ENCODE measurements around the gene NDC1. TPM values are rescaled to one million over a fixed set of nuclear protein-coding genes. Genes with fewer than 3 reads are reported as not detected.
"Not testable (repeated sequence)": the region's sequence is repeated elsewhere in the genome, so short reads cannot be mapped to it uniquely, and the experiment has no call there.

Gene NDC1
- polyA plus RNA-seq, 1 of the 3 experiments (the other 2 are of a cell fraction), result 11.5 TPM

GRCh38 chr1:53819387-53819786, 18.7 kb downstream of the NDC1 start:
- peaks cover 19 to 42% of the 10 kb centered on the region in 2 experiments for H3K36me3 ChIP-seq (replicated peaks in 1 of 2; ENCODE audit: control insufficient read depth in 1 of 2, insufficient read depth in 2 of 2, low read length in 1 of 2)
- no peak overlapping the region for H3K27ac ChIP-seq (ENCODE audit: low read depth in 2 of 2, low read length in 1 of 2)
- POLR2A ChIA-PET, result no interaction called here
- CTCF ChIA-PET, result interaction anchor here (1.1 kb wide), 1 partner anchor 17 kb away, joined by 3 read pairs; no protein-coding TSS in a partner anchor
- no peaks in the 10 kb centered on the region for H3F3A ChIP-seq (replicated peaks; ENCODE audit: insufficient read depth)
- H3K27me3 ChIP-seq (ENCODE audit: insufficient read depth), result no peaks in the 10 kb centered on the region
- H3K9me2 ChIP-seq, result no peaks in the 10 kb centered on the region
- no peaks in the 10 kb centered on the region for H4K20me1 ChIP-seq (ENCODE audit: insufficient read depth)
- DNase-seq, result no peak
- no peak overlapping the region for H3K9ac ChIP-seq
- H2AFZ ChIP-seq (ENCODE audit: low read depth), result no peak overlapping the region
- H3K9me3 ChIP-seq, result no peaks in the 10 kb centered on the region
- H3K4me2 ChIP-seq, result no peak overlapping the region
- TF ChIP-seq SIN3A (IDR thresholded peaks at IDR 0.05; ENCODE audit: borderline replicate concordance, low read depth, low read length) (no peak), FOXM1 (IDR thresholded peaks at IDR 0.05; ENCODE audit: low read depth) (no peak), SMC3 (IDR thresholded peaks at IDR 0.05; ENCODE audit: low read depth, low read length) (no peak), JUND (IDR thresholded peaks at IDR 0.05) (no peak), FOXJ3 (CRISPR knock-in tag; IDR thresholded peaks at IDR 0.05) (no peak), NFIC (IDR thresholded peaks at IDR 0.05; ENCODE audit: borderline replicate concordance) (no peak), YY1 (IDR thresholded peaks at IDR 0.05; ENCODE audit: low read depth) (no peak), ZBTB33 (IDR thresholded peaks at IDR 0.05; ENCODE audit: borderline replicate concordance, low read depth) (no peak), TCF12 (IDR thresholded peaks at IDR 0.05) (no peak), RFX5 (IDR thresholded peaks at IDR 0.05; ENCODE audit: low read length) (no peak), RCOR1 (IDR thresholded peaks at IDR 0.05; ENCODE audit: low read length) (no peak), POLR2AphosphoS5 (IDR thresholded peaks at IDR 0.05; ENCODE audit: low read depth, low read length) (no peak), NRF1 (IDR thresholded peaks at IDR 0.05; ENCODE audit: low read depth, low read length) (no peak), IRF3 (IDR thresholded peaks at IDR 0.05; ENCODE audit: low read depth, low read length) (no peak), FOSL2 (IDR thresholded peaks at IDR 0.05; ENCODE audit: borderline replicate concordance, low read depth) (no peak), CTCF (IDR thresholded peaks at IDR 0.05) (no peak), USF2 (IDR thresholded peaks at IDR 0.05; ENCODE audit: borderline replicate concordance, low read depth, low read length) (no peak), RAD21 (IDR thresholded peaks at IDR 0.05; ENCODE audit: low read length) (no peak)
- no peak overlapping the region for H3K4me3 ChIP-seq (ENCODE audit: low read depth in 2 of 2, low read length in 1 of 2)
- H3K4me1 ChIP-seq (ENCODE audit: control insufficient read depth in 1 of 2, insufficient read depth in 2 of 2, low read depth in 1 of 2, low read length in 1 of 2), result no peaks in the 10 kb centered on the region
- H3K79me2 ChIP-seq (ENCODE audit: insufficient read depth), result peaks cover 17% of the 10 kb centered on the region; the same call in 1 of the 2 replicates

GRCh38 chr1:53816584-53816983, 21.5 kb downstream of the NDC1 start:
- POLR2A ChIA-PET, result not testable (repeated sequence)

GRCh38 chr1:53815484-53815883, 22.6 kb downstream of the NDC1 start:
- H3K27ac ChIP-seq (ENCODE audit: low read depth in 2 of 2, low read length in 1 of 2); H3K4me2 ChIP-seq; H4K20me1 ChIP-seq (ENCODE audit: insufficient read depth); H3K9me2 ChIP-seq; POLR2A ChIA-PET; DNase-seq; H3K9ac ChIP-seq; H2AFZ ChIP-seq (ENCODE audit: low read depth); H3K4me1 ChIP-seq (ENCODE audit: control insufficient read depth in 1 of 2, insufficient read depth in 2 of 2, low read depth in 1 of 2, low read length in 1 of 2); H3K4me3 ChIP-seq (ENCODE audit: low read depth in 2 of 2, low read length in 1 of 2); H3K27me3 ChIP-seq (ENCODE audit: insufficient read depth); H3K9me3 ChIP-seq; H3F3A ChIP-seq (replicated peaks; ENCODE audit: insufficient read depth): not testable (repeated sequence)
- CTCF ChIA-PET, result interaction anchor here (1.3 kb wide), 1 partner anchor 63 kb away, joined by 3 read pairs; no protein-coding TSS in a partner anchor
- Histone ChIP-seq H3K36me3 (replicated peaks in 1 of 2; ENCODE audit: control insufficient read depth in 1 of 2, insufficient read depth in 2 of 2, low read length in 1 of 2) (peaks cover 13 to 55% of the 10 kb centered on the region in 2 experiments), H3K79me2 (ENCODE audit: insufficient read depth) (peaks cover 21% of the 10 kb centered on the region; the same call in 1 of the 2 replicates)
- 59% methylated on average over 1 of the region's 1 CpG for WGBS (ENCODE audit: low lambda C conversion rate)

More at GRCh38 chr1:53816584-53816983, 21.5 kb downstream of the NDC1 start:
- H3K4me3 ChIP-seq (ENCODE audit: low read depth in 2 of 2, low read length in 1 of 2); H2AFZ ChIP-seq (ENCODE audit: low read depth); H3K4me1 ChIP-seq (ENCODE audit: control insufficient read depth in 1 of 2, insufficient read depth in 2 of 2, low read depth in 1 of 2, low read length in 1 of 2); H3K9me3 ChIP-seq; H3K27ac ChIP-seq (ENCODE audit: low read depth in 2 of 2, low read length in 1 of 2); H3F3A ChIP-seq (replicated peaks; ENCODE audit: insufficient read depth); H3K4me2 ChIP-seq; H4K20me1 ChIP-seq (ENCODE audit: insufficient read depth); CTCF ChIA-PET; H3K9me2 ChIP-seq; H3K27me3 ChIP-seq (ENCODE audit: insufficient read depth); DNase-seq; H3K9ac ChIP-seq: not testable (repeated sequence)
- WGBS (ENCODE audit: low lambda C conversion rate), result 96% methylated on average over 1 of the region's 1 CpG
- H3K36me3 ChIP-seq (replicated peaks in 1 of 2; ENCODE audit: control insufficient read depth in 1 of 2, insufficient read depth in 2 of 2, low read length in 1 of 2), result peaks cover 13 to 52% of the 10 kb centered on the region in 2 experiments
- peaks cover 19% of the 10 kb centered on the region; the same call in 1 of the 2 replicates for H3K79me2 ChIP-seq (ENCODE audit: insufficient read depth)

Measured in SK-N-SH (cell line).